ENCODE measurements around the gene RBM28.

DNA sequence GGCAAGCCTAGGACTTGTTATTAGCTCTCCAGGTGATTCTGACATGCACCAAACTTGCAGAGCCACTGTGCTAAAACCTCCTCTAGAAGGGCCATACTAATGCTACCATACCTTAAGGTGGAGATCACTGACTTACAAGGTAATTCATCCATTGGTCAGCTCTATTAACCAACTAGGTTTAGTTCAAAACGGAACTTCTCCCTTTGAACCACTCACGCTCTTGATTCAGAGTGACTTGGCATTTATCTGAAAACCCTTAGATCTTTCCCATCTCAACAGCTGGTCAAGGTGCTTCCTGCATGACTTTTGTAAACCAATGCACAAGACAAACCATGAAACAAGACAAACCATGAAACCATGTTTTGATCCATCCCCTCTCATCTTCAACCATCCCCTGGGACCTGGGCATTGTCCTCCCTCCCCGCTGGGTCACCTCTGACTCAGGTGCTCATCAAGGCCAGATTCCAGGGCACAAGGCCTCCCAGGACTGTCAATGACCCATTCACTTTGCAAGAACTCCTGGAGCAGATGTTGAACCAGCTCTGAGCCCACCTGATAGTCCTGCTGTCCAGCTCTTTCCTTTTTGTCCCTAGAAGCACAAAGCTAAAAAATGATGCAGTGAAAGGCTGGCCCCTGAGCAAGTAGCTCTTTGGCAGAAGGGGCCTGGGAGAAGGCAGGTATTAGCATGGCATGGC is 47.3 kb upstream of the RBM28 start:
- TF ChIP-seq SP2 (IDR thresholded peaks at IDR 0.05; ENCODE audit: low read length) (no peak), EZH2 (IDR thresholded peaks at IDR 0.05; ENCODE audit: low read depth, low read length, severe bottlenecking) (no peak), POU5F1 (IDR thresholded peaks at IDR 0.05; ENCODE audit: low read depth, low read length) (no peak), SP1 (IDR thresholded peaks at IDR 0.05; ENCODE audit: low read depth, low read length) (no peak), POLR2A (IDR thresholded peaks at IDR 0.05; ENCODE audit: control extremely low read depth in 1 of 2, low read depth in 2 of 2, low read length in 2 of 2) (no peak), YY1 (IDR thresholded peaks at IDR 0.05; ENCODE audit: low read depth, low read length) (no peak), RAD21 (IDR thresholded peaks at IDR 0.05 in 1 of 2, conservative IDR thresholded peaks at IDR 0.05 in 1 of 2; ENCODE audit: low read depth in 2 of 2, low read length in 2 of 2) (no peak), SUZ12 (IDR thresholded peaks at IDR 0.05; ENCODE audit: low read length) (no peak), EGR1 (IDR thresholded peaks at IDR 0.05; ENCODE audit: borderline replicate concordance, low read depth, low read length) (no peak), CREB1 (IDR thresholded peaks at IDR 0.05) (no peak), RBBP5 (IDR thresholded peaks at IDR 0.05; ENCODE audit: borderline replicate concordance, low read depth, low read length) (no peak), MAFK (IDR thresholded peaks at IDR 0.05; ENCODE audit: low read depth, low read length) (no peak), PHF8 (conservative IDR thresholded peaks at IDR 0.05; ENCODE audit: low read depth, low read length) (no peak)
- TF ChIP-seq, protein P1, sequence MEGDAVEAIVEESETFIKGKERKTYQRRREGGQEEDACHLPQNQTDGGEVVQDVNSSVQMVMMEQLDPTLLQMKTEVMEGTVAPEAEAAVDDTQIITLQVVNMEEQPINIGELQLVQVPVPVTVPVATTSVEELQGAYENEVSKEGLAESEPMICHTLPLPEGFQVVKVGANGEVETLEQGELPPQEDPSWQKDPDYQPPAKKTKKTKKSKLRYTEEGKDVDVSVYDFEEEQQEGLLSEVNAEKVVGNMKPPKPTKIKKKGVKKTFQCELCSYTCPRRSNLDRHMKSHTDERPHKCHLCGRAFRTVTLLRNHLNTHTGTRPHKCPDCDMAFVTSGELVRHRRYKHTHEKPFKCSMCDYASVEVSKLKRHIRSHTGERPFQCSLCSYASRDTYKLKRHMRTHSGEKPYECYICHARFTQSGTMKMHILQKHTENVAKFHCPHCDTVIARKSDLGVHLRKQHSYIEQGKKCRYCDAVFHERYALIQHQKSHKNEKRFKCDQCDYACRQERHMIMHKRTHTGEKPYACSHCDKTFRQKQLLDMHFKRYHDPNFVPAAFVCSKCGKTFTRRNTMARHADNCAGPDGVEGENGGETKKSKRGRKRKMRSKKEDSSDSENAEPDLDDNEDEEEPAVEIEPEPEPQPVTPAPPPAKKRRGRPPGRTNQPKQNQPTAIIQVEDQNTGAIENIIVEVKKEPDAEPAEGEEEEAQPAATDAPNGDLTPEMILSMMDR (IDR thresholded peaks at IDR 0.05; ENCODE audit: control extremely low read depth in 1 of 3, insufficient read depth in 1 of 3, low read depth in 1 of 3, low read length in 3 of 3): no peak
